Measurements from ENCODE around the gene TSACC. TPM values are rescaled to one million over a fixed set of nuclear protein-coding genes. Genes with fewer than 3 reads are reported as not detected.
A peak's percentile ranks its signal among the peaks of the same experiment; 100 is the strongest.

TSACC gene
- total and polyA plus RNA-seq, 9 of the 15 experiments (the other 6 are each of a cell fraction or from before 2014, with no cell fraction given), result 0.45 to 7.4 (median 2.6) TPM

DNA sequence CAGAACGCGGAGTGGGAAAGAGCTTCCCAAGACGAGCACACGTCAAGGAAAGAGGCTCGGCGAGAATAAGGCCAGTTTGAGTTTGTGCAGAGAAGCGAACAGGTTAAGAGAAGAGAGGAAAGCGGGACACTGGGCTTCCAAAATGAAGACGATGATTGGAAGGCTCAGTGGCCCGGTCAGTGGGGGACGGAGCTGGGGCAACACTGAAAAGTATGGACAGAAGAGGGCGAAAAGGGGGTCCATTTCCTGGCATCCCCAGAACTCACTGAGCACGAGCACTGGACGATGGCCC is 492 bp upstream of the TSACC start (continued):
- TF ChIP-seq MLLT1 (IDR thresholded peaks at IDR 0.05), result peak in 1 of 2 experiments; percentile 70; a peak in 3 of 4 replicates
- no peak for TF ChIP-seq KLF16 (IDR thresholded peaks at IDR 0.05)
- TF ChIP-seq PRPF4 (IDR thresholded peaks at IDR 0.05; ENCODE audit: insufficient read depth, low read depth, low read length, poor library complexity, severe bottlenecking), result no peak
- 0 out of 4 replicates have a peak, but pooled peaks of 1 of the 2 experiments have one; percentile 25 for TF ChIP-seq TEAD1 (CRISPR knock-in tag; IDR thresholded peaks at IDR 0.05)
- peak; percentile 47; the same call in 1 of the 2 replicates for TF ChIP-seq NBN (IDR thresholded peaks at IDR 0.05; ENCODE audit: low read depth)
- TF ChIP-seq MYC (IDR thresholded peaks at IDR 0.05; ENCODE audit: low read depth, low read length), result no peak
- peak; percentile 30; the same call in 1 of the 2 replicates for TF ChIP-seq MYC (CRISPR knock-in tag; IDR thresholded peaks at IDR 0.05; ENCODE audit: borderline replicate concordance, low read depth)
- TF ChIP-seq CBX3 (IDR thresholded peaks at IDR 0.05; ENCODE audit: borderline replicate concordance in 1 of 2, low read length in 2 of 2), result peak in 1 of 2 experiments; percentile 3; a peak in 1 of 3 replicates
- TF ChIP-seq NCOA4 (IDR thresholded peaks at IDR 0.05; ENCODE audit: partially characterized antibody), result no peak
- TF ChIP-seq ZNF316 (IDR thresholded peaks at IDR 0.05), result peak; percentile 21; the same call in 1 of the 2 replicates
- 0 out of 2 replicates have a peak, but pooled peaks have one; percentile 18 for TF ChIP-seq CTBP1 (IDR thresholded peaks at IDR 0.05; ENCODE audit: borderline replicate concordance)
- TF ChIP-seq ZBED1 (IDR thresholded peaks at IDR 0.05), result no peak
- TF ChIP-seq, protein P1, sequence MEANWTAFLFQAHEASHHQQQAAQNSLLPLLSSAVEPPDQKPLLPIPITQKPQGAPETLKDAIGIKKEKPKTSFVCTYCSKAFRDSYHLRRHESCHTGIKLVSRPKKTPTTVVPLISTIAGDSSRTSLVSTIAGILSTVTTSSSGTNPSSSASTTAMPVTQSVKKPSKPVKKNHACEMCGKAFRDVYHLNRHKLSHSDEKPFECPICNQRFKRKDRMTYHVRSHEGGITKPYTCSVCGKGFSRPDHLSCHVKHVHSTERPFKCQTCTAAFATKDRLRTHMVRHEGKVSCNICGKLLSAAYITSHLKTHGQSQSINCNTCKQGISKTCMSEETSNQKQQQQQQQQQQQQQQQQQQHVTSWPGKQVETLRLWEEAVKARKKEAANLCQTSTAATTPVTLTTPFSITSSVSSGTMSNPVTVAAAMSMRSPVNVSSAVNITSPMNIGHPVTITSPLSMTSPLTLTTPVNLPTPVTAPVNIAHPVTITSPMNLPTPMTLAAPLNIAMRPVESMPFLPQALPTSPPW (CRISPR knock-in tag; IDR thresholded peaks at IDR 0.05), result peak; percentile 61; the same call in 1 of the 2 replicates
- 0 out of 2 replicates have a peak, but pooled peaks have one; percentile 5 for TF ChIP-seq EGR1 (conservative IDR thresholded peaks at IDR 0.05)
- TF ChIP-seq ZNF431 (CRISPR knock-in tag; IDR thresholded peaks at IDR 0.05), result 0 out of 2 replicates have a peak, but pooled peaks have one; percentile 6
- no peak for TF ChIP-seq ZNF740 (CRISPR knock-in tag; IDR thresholded peaks at IDR 0.05)
- TF ChIP-seq ZNF740 (tag; IDR thresholded peaks at IDR 0.05), result no peak
- no peak for TF ChIP-seq ZNF311 (CRISPR knock-in tag; IDR thresholded peaks at IDR 0.05)
- no peak for TF ChIP-seq POLR2AphosphoS2 (IDR thresholded peaks at IDR 0.05; ENCODE audit: low read length)
- peak; percentile 50; the same call in 1 of the 2 replicates for TF ChIP-seq SMARCA5 (IDR thresholded peaks at IDR 0.05)
- 0 out of 4 replicates have a peak, but pooled peaks of 1 of the 2 experiments have one; percentile 16 for TF ChIP-seq FOXA3 (CRISPR knock-in tag; conservative IDR thresholded peaks at IDR 0.05 in 1 of 2, IDR thresholded peaks at IDR 0.05 in 1 of 2)
- TF ChIP-seq, protein P2, sequence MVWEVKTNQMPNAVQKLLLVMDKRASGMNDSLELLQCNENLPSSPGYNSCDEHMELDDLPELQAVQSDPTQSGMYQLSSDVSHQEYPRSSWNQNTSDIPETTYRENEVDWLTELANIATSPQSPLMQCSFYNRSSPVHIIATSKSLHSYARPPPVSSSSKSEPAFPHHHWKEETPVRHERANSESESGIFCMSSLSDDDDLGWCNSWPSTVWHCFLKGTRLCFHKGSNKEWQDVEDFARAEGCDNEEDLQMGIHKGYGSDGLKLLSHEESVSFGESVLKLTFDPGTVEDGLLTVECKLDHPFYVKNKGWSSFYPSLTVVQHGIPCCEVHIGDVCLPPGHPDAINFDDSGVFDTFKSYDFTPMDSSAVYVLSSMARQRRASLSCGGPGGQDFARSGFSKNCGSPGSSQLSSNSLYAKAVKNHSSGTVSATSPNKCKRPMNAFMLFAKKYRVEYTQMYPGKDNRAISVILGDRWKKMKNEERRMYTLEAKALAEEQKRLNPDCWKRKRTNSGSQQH (CRISPR knock-in tag; IDR thresholded peaks at IDR 0.05), result 0 out of 2 replicates have a peak, but pooled peaks have one; percentile 56
- 0 out of 2 replicates have a peak, but pooled peaks have one; percentile 72 for TF ChIP-seq HLTF (IDR thresholded peaks at IDR 0.05)
- TF ChIP-seq HDAC2 (IDR thresholded peaks at IDR 0.05), result peak; percentile 55; the same call in 1 of the 2 replicates
- TF ChIP-seq FOXK2 (conservative IDR thresholded peaks at IDR 0.05 in 1 of 2, IDR thresholded peaks at IDR 0.05 in 1 of 2; ENCODE audit: low read depth in 2 of 2), result 0 out of 4 replicates have a peak, but pooled peaks of 1 of the 2 experiments have one; percentile 11
- TF ChIP-seq HDAC1 (IDR thresholded peaks at IDR 0.05), result peak in 1 of 2 experiments; percentile 77; a peak in 2 of 4 replicates

Data from K562 (cell line).